ENCODE measurements around the gene ACSF3.

ACSF3 gene

GRCh38 chr16:89171216-89172170, 77.8 kb downstream of the ACSF3 start, which contains the start of gene CDH15:
CDH15 (plus strand) TSS chr16:89171748; CDS start chr16:89171832, 84 bp downstream.
- H3K27ac Mint-ChIP-seq, result no peak within 1 kb of the TSS
- no peaks in the 10 kb centered on the region for H3K9me3 Mint-ChIP-seq
- peaks cover 6% of the 10 kb centered on the region for H3K27me3 Mint-ChIP-seq (ENCODE audit: low read depth)
- peak within 1 kb of the TSS; percentile 76 for H3K4me3 Mint-ChIP-seq
- H3K36me3 Mint-ChIP-seq (ENCODE audit: low read depth), result no peaks in the 10 kb centered on the region
- peaks cover 6% of the 10 kb centered on the region for H3K4me1 Mint-ChIP-seq (ENCODE audit: low read depth)

GRCh38 chr16:89172171-89172527, 78.5 kb downstream of the ACSF3 start:
- no peaks in the 10 kb centered on the region for H3K9me3 Mint-ChIP-seq
- no peak overlapping the region for H3K27ac Mint-ChIP-seq
- no peaks in the 10 kb centered on the region for H3K36me3 Mint-ChIP-seq (ENCODE audit: low read depth)
- no peak overlapping the region for H3K4me3 Mint-ChIP-seq
- peaks cover 6% of the 10 kb centered on the region for H3K4me1 Mint-ChIP-seq (ENCODE audit: low read depth)
- H3K27me3 Mint-ChIP-seq (ENCODE audit: low read depth), result peaks cover 6% of the 10 kb centered on the region

- Mint-ChIP-seq H3K27ac (no peak overlapping the region), H3K4me1 (ENCODE audit: low read depth) (peaks cover 6% of the 10 kb centered on the region), H3K4me3 (no peak overlapping the region), H3K27me3 (ENCODE audit: low read depth) (peaks cover 6% of the 10 kb centered on the region), H3K9me3 (no peaks in the 10 kb centered on the region), H3K36me3 (ENCODE audit: low read depth) (no peaks in the 10 kb centered on the region)
Observed at GRCh38 chr16:89172528-89173173, 79.0 kb downstream of the ACSF3 start.

GRCh38 chr16:89173174-89173921, 79.7 kb downstream of the ACSF3 start:
- peaks cover 6% of the 10 kb centered on the region for H3K4me1 Mint-ChIP-seq (ENCODE audit: low read depth)
- H3K4me3 Mint-ChIP-seq, result no peak overlapping the region
- H3K27ac Mint-ChIP-seq, result no peak overlapping the region
- no peaks in the 10 kb centered on the region for H3K9me3 Mint-ChIP-seq
- no peaks in the 10 kb centered on the region for H3K36me3 Mint-ChIP-seq (ENCODE audit: low read depth)
- H3K27me3 Mint-ChIP-seq (ENCODE audit: low read depth), result peaks cover 6% of the 10 kb centered on the region

GRCh38 chr16:89174055-89174827, 80.6 kb downstream of the ACSF3 start:
- peaks cover 6% of the 10 kb centered on the region for H3K4me1 Mint-ChIP-seq (ENCODE audit: low read depth)
- H3K36me3 Mint-ChIP-seq (ENCODE audit: low read depth), result no peaks in the 10 kb centered on the region
- peaks cover 2% of the 10 kb centered on the region for H3K27me3 Mint-ChIP-seq (ENCODE audit: low read depth)
- no peak overlapping the region for H3K4me3 Mint-ChIP-seq
- H3K9me3 Mint-ChIP-seq, result no peaks in the 10 kb centered on the region
- no peak overlapping the region for H3K27ac Mint-ChIP-seq

GRCh38 chr16:89174877-89175276, 81.2 kb downstream of the ACSF3 start:
- Mint-ChIP-seq H3K36me3 (ENCODE audit: low read depth) (no peaks in the 10 kb centered on the region), H3K4me3 (no peak overlapping the region), H3K4me1 (ENCODE audit: low read depth) (peaks cover 6% of the 10 kb centered on the region), H3K9me3 (no peaks in the 10 kb centered on the region), H3K27ac (no peak overlapping the region), H3K27me3 (ENCODE audit: low read depth) (no peaks in the 10 kb centered on the region)

GRCh38 chr16:89175280-89176146, 81.9 kb downstream of the ACSF3 start:
- H3K27ac Mint-ChIP-seq, result no peak overlapping the region
- no peaks in the 10 kb centered on the region for H3K27me3 Mint-ChIP-seq (ENCODE audit: low read depth)
- H3K4me1 Mint-ChIP-seq (ENCODE audit: low read depth), result peaks cover 4% of the 10 kb centered on the region
- H3K9me3 Mint-ChIP-seq, result no peaks in the 10 kb centered on the region
- no peaks in the 10 kb centered on the region for H3K36me3 Mint-ChIP-seq (ENCODE audit: low read depth)
- H3K4me3 Mint-ChIP-seq, result no peak overlapping the region

- Mint-ChIP-seq H3K4me3 (no peak overlapping the region), H3K27me3 (ENCODE audit: low read depth) (no peaks in the 10 kb centered on the region)
Observed at GRCh38 chr16:89176147-89176690, 82.6 kb downstream of the ACSF3 start.

GRCh38 chr16:89176717-89177116, 83.1 kb downstream of the ACSF3 start:
- Mint-ChIP-seq H3K4me3 (no peak overlapping the region), H3K4me1 (ENCODE audit: low read depth) (no peaks in the 10 kb centered on the region), H3K27ac (no peak overlapping the region), H3K36me3 (ENCODE audit: low read depth) (no peaks in the 10 kb centered on the region), H3K27me3 (ENCODE audit: low read depth) (no peaks in the 10 kb centered on the region), H3K9me3 (no peaks in the 10 kb centered on the region)

More at GRCh38 chr16:89176147-89176690, 82.6 kb downstream of the ACSF3 start:
- Mint-ChIP-seq H3K36me3 (ENCODE audit: low read depth) (no peaks in the 10 kb centered on the region), H3K4me1 (ENCODE audit: low read depth) (no peaks in the 10 kb centered on the region), H3K27ac (no peak overlapping the region), H3K9me3 (no peaks in the 10 kb centered on the region)

GRCh38 chr16:89177501-89177900, 83.8 kb downstream of the ACSF3 start:
- Mint-ChIP-seq H3K27ac (no peak overlapping the region), H3K36me3 (ENCODE audit: low read depth) (no peaks in the 10 kb centered on the region), H3K9me3 (no peaks in the 10 kb centered on the region), H3K27me3 (ENCODE audit: low read depth) (no peaks in the 10 kb centered on the region), H3K4me3 (no peak overlapping the region), H3K4me1 (ENCODE audit: low read depth) (no peaks in the 10 kb centered on the region)

- no peaks in the 10 kb centered on the region for H3K4me1 Mint-ChIP-seq (ENCODE audit: low read depth)
- H3K27me3 Mint-ChIP-seq (ENCODE audit: low read depth), result no peaks in the 10 kb centered on the region
- no peaks in the 10 kb centered on the region for H3K9me3 Mint-ChIP-seq
- H3K27ac Mint-ChIP-seq, result no peak overlapping the region
- H3K4me3 Mint-ChIP-seq, result no peak overlapping the region
- H3K36me3 Mint-ChIP-seq (ENCODE audit: low read depth), result no peaks in the 10 kb centered on the region
Observed at GRCh38 chr16:89178453-89179147, 84.9 kb downstream of the ACSF3 start.

GRCh38 chr16:89179148-89179484, 85.5 kb downstream of the ACSF3 start:
- Mint-ChIP-seq H3K36me3 (ENCODE audit: low read depth) (no peaks in the 10 kb centered on the region), H3K27ac (no peak overlapping the region), H3K4me1 (ENCODE audit: low read depth) (no peaks in the 10 kb centered on the region)

More at GRCh38 chr16:89179148-89179484, 85.5 kb downstream of the ACSF3 start:
- H3K4me3 Mint-ChIP-seq, result no peak overlapping the region
- no peaks in the 10 kb centered on the region for H3K27me3 Mint-ChIP-seq (ENCODE audit: low read depth)
- H3K9me3 Mint-ChIP-seq, result no peaks in the 10 kb centered on the region
